Endothelial cell of umbilical vein (primary cell): Measurements from ENCODE around the gene ASPHD2. TPM values are rescaled to one million over a fixed set of nuclear protein-coding genes. Genes with fewer than 3 reads are reported as not detected.

Experiments used
- BruUV-seq: library from RNA; stranded (reverse); fragments of 400-500 nt; replicated peaks from 2 replicates; lab custom pipeline; 2021; lab: Mats Ljungman, UMichigan
- CTCF ChIA-PET: fragments of 300-600, 350-600 bp; sonication (Branson Sonifier 250); formaldehyde crosslinking; loops from one replicate; lab custom pipeline; 2021; ENCODE audit warnings: antibody characterized with exemption, inconsistent platforms; lab: Charles Lee
- POLR2A ChIA-PET: fragments of 300-600, 350-600 bp; sonication (Branson Sonifier 250); formaldehyde crosslinking; loops from one replicate; lab custom pipeline; 2021; ENCODE audit warnings: antibody characterized with exemption, inconsistent platforms; lab: Charles Lee
- DNase-seq: peaks from one replicate; pipeline ENCODE4 v3.0.0-alpha.2; 2011; ENCODE audit warnings: low read depth, low spot score
- FAIRE-seq: peaks from 2 replicates; lab custom pipeline; 2011; peaks lifted over from hg19 to GRCh38; lab: Jason Lieb, UNC
- H2AFZ ChIP-seq: 2 replicates; pipeline ENCODE4 v1.6.0; 2012; ENCODE audit warnings: low read depth, low read length, control low read depth, inconsistent platforms
- H3K27ac ChIP-seq: 2 replicates; pipeline ENCODE4 v1.5.1; 2011; ENCODE audit warnings: low read depth, mild to moderate bottlenecking, control low read depth, low read length, moderate library complexity; ENCODE audit not compliant: insufficient read depth
- H3K27me3 ChIP-seq, 2 experiments: 2 replicates each; pipeline versions ENCODE4 v1.6.0 to v1.6.1; 2011; ENCODE audit warnings: low read length in 2 of 2, mixed read lengths in 1 of 2; ENCODE audit not compliant: control insufficient read depth in 2 of 2, insufficient read depth in 2 of 2
- H3K36me3 ChIP-seq, 2 experiments: 2 replicates in 1 of 2; 3 replicates in 1 of 2; pipeline ENCODE4 v1.5.1; 2011; ENCODE audit warnings: low read length in 2 of 2, mild to moderate bottlenecking in 1 of 2, moderate library complexity in 1 of 2; ENCODE audit not compliant: control insufficient read depth in 2 of 2, insufficient read depth in 2 of 2; ENCODE audit errors: extremely low read depth in 1 of 2
- H3K4me1 ChIP-seq: 3 replicates; pipeline ENCODE4 v1.5.1; 2011; ENCODE audit warnings: mild to moderate bottlenecking, low read length; ENCODE audit not compliant: control insufficient read depth, insufficient read depth; ENCODE audit errors: extremely low read depth
- H3K4me2 ChIP-seq: 2 replicates; pipeline ENCODE4 v1.6.1; 2011; ENCODE audit warnings: low read length, control low read depth, mixed read lengths; ENCODE audit not compliant: insufficient read depth
- H3K4me3 ChIP-seq, 3 experiments: fragments of 200-600 bp in 1 of 3; sonication (generic), shearing (Covaris generic) in 1 of 3; replicated peaks in 1 of 3; 2 replicates each; pipeline ENCODE4 v1.5.1; 2011 to 2016; ENCODE audit warnings: control low read depth in 3 of 3, low read length in 3 of 3, mild to moderate bottlenecking in 2 of 3, inconsistent platforms in 1 of 3, low read depth in 1 of 3, moderate library complexity in 1 of 3; ENCODE audit not compliant: insufficient read depth in 1 of 3
- H3K79me2 ChIP-seq: 2 replicates; pipeline ENCODE4 v1.6.0; 2012; ENCODE audit warnings: low read length, inconsistent platforms; ENCODE audit not compliant: control insufficient read depth, insufficient read depth
- H3K9ac ChIP-seq: replicated peaks from 2 replicates; pipeline ENCODE3; 2011; ENCODE audit warnings: low read length, control low read depth; ENCODE audit not compliant: insufficient read depth; ENCODE audit errors: extremely low read depth
- H3K9me1 ChIP-seq: replicated peaks from 3 replicates; pipeline ENCODE4 v1.6.0; 2011; ENCODE audit warnings: mild to moderate bottlenecking, low read length; ENCODE audit not compliant: control insufficient read depth, insufficient read depth; ENCODE audit errors: extremely low read depth
- H3K9me3 ChIP-seq: replicated peaks from 2 replicates; pipeline ENCODE4 v1.5.1; 2012; ENCODE audit warnings: low read length, inconsistent platforms; ENCODE audit not compliant: control insufficient read depth, insufficient read depth
- H4K20me1 ChIP-seq: replicated peaks from 2 replicates; pipeline ENCODE3; 2011; ENCODE audit warnings: mild to moderate bottlenecking, low read length; ENCODE audit not compliant: control insufficient read depth, insufficient read depth; ENCODE audit errors: extremely low read depth
- CTCF ChIP-seq, 2 donors: IDR thresholded peaks; 1 replicate in 1 of 2; 2 replicates in 1 of 2; pipeline ENCODE4 v1.5.1; 2011; ENCODE audit warnings: low read length in 2 of 2, mild to moderate bottlenecking in 2 of 2, moderate library complexity in 2 of 2, control low read depth in 1 of 2, inconsistent platforms in 1 of 2, low read depth in 1 of 2; ENCODE audit not compliant: insufficient read depth in 1 of 2; ENCODE audit errors: extremely low read depth in 1 of 2
- EZH2 ChIP-seq: IDR thresholded peaks from 2 replicates; pipeline ENCODE4 v1.6.1; 2012; ENCODE audit warnings: borderline replicate concordance, low read depth, mild to moderate bottlenecking, moderate library complexity, low read length, inconsistent platforms; ENCODE audit not compliant: severe bottlenecking
- GATA2 ChIP-seq: IDR thresholded peaks from 2 replicates; pipeline ENCODE4 v1.7.0; 2011; ENCODE audit warnings: low read depth, mild to moderate bottlenecking, moderate library complexity, mixed read lengths, low read length; ENCODE audit not compliant: insufficient read length, insufficient read depth
- JUN ChIP-seq: IDR thresholded peaks from 2 replicates; pipeline ENCODE4 v1.6.1; 2011; ENCODE audit warnings: borderline replicate concordance, low read depth; ENCODE audit not compliant: insufficient read length, insufficient read depth
- MYC ChIP-seq: IDR thresholded peaks from one replicate; pipeline ENCODE4 v1.6.1; 2011; ENCODE audit warnings: mild to moderate bottlenecking, low read depth, low read length
- POLR2A ChIP-seq: IDR thresholded peaks from 2 replicates; pipeline ENCODE4 v1.6.1; 2012; ENCODE audit warnings: low read depth, mild to moderate bottlenecking, control low read depth, low read length
- dilution Hi-C: fragments of 300-500 bp; cut with MboI; formaldehyde crosslinking; loops from one replicate; pipeline ENCODE4 v1.15.0; 2019; ENCODE audit warnings: low sequenced_read_pairs; ENCODE audit not compliant: extremely low pct_ligation_motif_present
- intact Hi-C: fragments of 100-400 bp; cut with micrococcal nuclease; formaldehyde crosslinking; loops from one replicate; pipeline ENCODE4 v1.10.0; 2022
- polyA plus RNA-seq, 4 experiments: library from polyadenylated mRNA; depleted of rRNA in 3 of 4; stranded (reverse) in 3 of 4; unstranded in 1 of 4; fragments of >200 nt; gene quantifications; 2 replicates each; pipeline versions ENCODE4 v1.2.1 to v1.2.3, GENCODE V29; 2011 to 2012; ENCODE audit warnings: missing spikeins in 1 of 4
- total RNA-seq: library from RNA; stranded (reverse); gene quantifications from 2 replicates; pipeline ENCODE4 v1.2.3, GENCODE V29; 2021
- TF ChIP-seq, protein P1 (sequence below): IDR thresholded peaks from 2 replicates; pipeline ENCODE4 v1.6.1; 2011; ENCODE audit not compliant: insufficient read depth, insufficient read length

Gene ASPHD2
- total and polyA plus RNA-seq, 2 donors (not counting 3 experiments of a cell fraction or from before 2014, with no cell fraction given): 4.8 to 5.5 TPM

DNA sequence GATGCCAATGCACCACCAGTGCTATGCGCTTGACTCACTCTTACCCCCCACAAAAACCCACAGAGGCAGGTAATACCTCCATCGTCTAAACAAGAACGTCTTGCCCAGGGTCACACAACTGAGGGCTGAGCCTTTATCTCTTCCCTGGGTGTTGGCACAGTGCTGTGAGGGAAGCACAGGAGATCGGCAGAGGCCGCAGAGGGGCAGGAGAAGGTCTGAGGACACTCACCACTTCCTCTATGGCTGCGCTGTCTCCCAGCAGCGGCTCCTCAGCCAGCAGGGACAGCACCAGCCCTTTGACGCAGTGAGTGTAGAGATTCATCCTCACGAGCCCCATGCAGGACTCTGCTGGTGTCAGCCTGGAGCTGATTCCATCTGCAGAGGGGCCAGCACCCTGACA lies 34.6 kb downstream of the ASPHD2 start:
- H4K20me1 ChIP-seq: no peaks in the 10 kb centered on the region
- H3K4me1 ChIP-seq: peaks cover 13% of the 10 kb centered on the region
- H3K79me2 ChIP-seq: no peaks in the 10 kb centered on the region
- CTCF ChIA-PET: interaction anchor here (1.3 to 10.0 kb wide), 4 partner anchors 24 to 202 kb away, joined by 3 to 148 read pairs (median 40); no protein-coding TSS in a partner anchor
- dilution Hi-C loops (no loop called here), intact Hi-C loops (loop anchor here (5.0 kb wide), 1 partner anchor 36 kb away; the partner anchor contains the start of gene ASPHD2)
- POLR2A ChIA-PET: no interaction called here
- peaks cover 14 to 27% of the 10 kb centered on the region in 2 experiments for H3K36me3 ChIP-seq
- DNase-seq: no peak
- no TSS peak for BruUV-seq
- TF ChIP-seq MYC (no peak), GATA2 (no peak), CTCF (IDR thresholded peaks at IDR 0.05; ENCODE audit: extremely low read depth in 1 of 2, insufficient read depth in 1 of 2, low read depth in 1 of 2, low read length in 2 of 2) (no peak), POLR2A (no peak), JUN (no peak), EZH2 (no peak)
- TF ChIP-seq, protein P1, sequence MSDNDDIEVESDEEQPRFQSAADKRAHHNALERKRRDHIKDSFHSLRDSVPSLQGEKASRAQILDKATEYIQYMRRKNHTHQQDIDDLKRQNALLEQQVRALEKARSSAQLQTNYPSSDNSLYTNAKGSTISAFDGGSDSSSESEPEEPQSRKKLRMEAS: no peak
- no peaks in the 10 kb centered on the region for H3K9me3 ChIP-seq
- H3K9ac ChIP-seq: no peak overlapping the region
- no peaks in the 10 kb centered on the region for H3K9me1 ChIP-seq
- no peak overlapping the region for H3K4me3 ChIP-seq
- H3K27ac ChIP-seq: peak overlapping the region; percentile 32
- no peak overlapping the region for H2AFZ ChIP-seq
- no peak for FAIRE-seq
- no peak overlapping the region for H3K4me2 ChIP-seq
- H3K27me3 ChIP-seq: no peaks in the 10 kb centered on the region
